NCI-H146 treated with DMSO at 0.1 percent for 48 hours (cell line): ENCODE measurements around the gene ADRA2B.
"Not testable (repeated sequence)": the region's sequence is repeated elsewhere in the genome, so short reads cannot be mapped to it uniquely, and the experiment has no call there.

Experiments used
- DNase-seq: peaks from one replicate; lab custom pipeline; 2025; ENCODE audit not compliant: unreplicated experiment; lab: John Stamatoyannopoulos, UW

Gene ADRA2B

GRCh38 chr2:96116424-96116878 is at the start of gene ADRA2B:
Gene ADRA2B (minus strand): TSS chr2:96116571. CDS start chr2:96116149, 422 bp downstream.
- peak; percentile 66 for DNase-seq

DNA sequence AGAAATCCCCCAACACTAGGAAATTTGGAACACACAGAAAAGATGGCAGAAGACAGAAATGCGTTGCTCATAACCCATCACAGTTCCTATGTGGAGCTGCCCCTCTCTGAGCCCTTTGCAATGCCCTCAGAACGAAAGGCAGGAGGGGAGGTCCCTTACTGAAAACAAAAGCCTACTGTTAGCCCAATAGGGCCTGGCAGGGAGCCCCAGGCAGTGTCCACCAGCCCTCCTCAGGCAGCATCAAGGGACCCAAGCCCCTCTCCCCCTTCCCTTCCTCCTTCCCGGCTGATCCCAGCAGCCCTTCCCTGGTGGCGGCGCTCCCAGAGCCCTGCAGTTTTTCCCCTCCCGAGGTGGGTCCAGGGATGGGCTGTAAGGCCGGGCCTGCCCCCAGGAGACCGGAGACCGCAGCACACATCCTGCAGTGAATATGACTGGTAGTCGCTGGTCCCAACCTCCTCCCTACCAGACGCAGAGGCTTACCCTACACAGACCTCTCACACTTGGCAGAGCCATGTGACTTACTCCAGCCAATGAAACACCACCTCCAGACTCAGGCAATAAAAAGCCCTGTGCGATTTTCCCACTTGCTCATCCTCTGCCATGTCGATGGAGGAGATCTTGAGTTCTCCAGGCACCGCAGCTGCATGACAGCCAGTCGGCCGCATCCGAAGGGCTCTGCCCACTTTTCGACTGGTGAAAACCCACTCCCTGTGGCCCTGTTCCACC is 48.3 kb upstream of the ADRA2B start:
- no peak for DNase-seq

GRCh38 chr2:96163768-96164429 is 47.5 kb upstream of the ADRA2B start:
- DNase-seq, result no peak

DNA sequence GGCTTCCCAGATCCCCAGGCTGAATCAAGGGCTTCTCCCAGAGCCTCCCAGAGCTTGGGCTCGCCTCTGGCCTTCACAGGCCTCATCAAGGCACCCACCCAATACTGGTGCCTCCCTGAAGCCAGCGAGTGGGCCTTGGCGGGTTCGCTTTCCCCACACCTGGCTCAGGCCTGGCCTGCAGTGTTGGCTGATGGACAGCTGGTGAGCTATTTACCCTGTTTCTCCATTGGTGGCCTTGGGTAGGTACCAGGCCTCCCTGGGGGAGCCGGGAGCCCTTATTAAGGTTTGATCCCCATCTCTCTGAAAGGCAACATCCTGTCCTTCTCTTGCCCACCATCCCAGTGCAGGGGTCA is 47.0 kb upstream of the ADRA2B start:
- no peak for DNase-seq

DNA sequence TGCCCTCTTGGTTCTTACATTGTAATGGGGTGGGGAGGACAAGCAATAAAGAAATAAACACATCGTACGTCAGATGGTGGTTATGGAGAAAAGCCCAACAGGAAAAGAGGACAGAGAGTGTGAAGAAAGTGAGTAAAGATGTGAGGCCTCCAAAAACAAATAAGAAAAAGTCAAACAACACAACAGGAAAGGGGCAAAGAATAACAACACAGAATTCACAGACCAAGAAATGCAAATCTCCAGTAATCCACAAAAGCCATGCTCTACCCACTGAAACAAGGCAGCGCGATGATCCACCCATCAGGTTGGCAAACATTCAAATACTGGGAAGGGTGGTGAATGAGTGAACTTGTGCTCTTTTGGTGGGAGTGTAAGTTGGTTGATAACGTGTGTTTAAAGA is 45.5 kb upstream of the ADRA2B start:
- DNase-seq, result no peak

DNA sequence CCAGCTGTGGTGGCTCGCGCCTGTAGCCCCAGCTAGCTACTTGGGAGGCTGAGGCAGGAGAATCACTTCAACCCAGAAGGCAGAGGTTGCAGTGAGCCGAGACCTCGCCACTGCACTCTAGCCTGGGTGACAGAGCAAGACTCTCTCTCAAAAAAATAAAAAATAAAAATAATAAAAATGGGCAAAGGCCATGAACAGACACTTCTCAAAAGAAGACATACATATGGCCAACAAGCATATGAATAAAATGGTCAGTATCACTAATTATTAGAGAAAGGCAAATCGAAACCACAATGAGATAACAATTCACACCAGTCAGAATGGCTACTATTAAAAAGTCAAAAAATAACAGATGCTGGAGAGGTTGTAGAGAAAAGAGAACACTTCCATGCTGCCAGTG is 44.0 kb upstream of the ADRA2B start:
- not testable (repeated sequence) for DNase-seq

DNA sequence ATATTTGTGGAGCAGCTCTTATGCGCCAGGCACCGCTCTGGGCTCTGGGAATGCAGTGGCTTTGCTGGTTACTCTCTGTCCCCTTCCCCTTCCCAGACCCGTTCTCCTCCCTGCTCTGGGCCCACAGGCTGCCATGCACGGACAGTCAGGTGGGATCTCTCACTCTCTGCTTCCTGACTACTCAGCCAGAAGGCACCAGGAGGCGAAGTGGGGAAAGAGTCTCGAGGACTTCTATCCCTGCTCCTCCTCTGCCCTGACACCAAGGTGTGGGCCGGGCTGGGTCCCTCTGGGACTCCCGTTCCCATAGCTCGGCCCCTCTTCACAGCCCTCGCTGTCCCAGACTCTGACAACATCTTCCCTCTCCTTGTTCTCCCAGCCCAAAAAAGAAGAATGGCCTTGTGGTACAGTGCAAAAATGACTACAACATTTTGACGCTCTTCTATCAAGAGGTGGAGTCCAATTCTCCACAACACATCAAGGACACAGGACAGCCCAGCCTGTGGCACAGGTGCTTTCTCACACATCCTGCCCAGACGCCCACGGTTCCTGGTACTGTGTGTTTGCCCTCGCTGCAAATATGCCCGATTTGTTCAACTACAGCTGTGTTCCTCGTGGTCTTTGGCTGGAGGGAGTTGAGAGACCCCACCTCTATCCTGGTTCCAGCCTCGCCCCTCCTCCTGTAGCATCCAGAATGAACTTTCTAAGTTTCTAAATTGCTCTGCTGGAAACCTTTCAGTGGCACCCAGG is 42.9 kb upstream of the ADRA2B start:
- no peak for DNase-seq

DNA sequence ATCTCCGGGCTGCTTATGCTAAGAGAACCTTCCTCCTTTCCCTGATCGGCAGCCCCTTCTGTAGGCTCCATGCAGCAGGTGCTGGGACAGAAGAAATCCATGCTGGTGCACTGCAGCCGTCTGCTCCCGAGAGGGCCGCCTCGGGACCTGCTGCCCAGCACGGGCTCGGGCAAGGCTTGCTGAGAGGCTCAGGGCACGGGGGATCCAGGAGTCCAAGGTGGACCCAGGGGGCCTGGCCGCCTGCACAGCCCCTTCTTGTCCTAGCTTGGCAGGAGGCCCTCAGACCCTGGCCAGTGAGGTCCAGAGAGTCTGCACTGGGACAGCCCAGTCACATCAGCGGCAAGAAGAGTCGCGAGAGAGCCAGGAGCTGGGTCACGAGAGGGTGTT is 42.2 kb upstream of the ADRA2B start:
- DNase-seq, result no peak

- DNase-seq, result no peak
Measured at GRCh38 chr2:96157649-96158553, 41.5 kb upstream of the ADRA2B start.

DNA sequence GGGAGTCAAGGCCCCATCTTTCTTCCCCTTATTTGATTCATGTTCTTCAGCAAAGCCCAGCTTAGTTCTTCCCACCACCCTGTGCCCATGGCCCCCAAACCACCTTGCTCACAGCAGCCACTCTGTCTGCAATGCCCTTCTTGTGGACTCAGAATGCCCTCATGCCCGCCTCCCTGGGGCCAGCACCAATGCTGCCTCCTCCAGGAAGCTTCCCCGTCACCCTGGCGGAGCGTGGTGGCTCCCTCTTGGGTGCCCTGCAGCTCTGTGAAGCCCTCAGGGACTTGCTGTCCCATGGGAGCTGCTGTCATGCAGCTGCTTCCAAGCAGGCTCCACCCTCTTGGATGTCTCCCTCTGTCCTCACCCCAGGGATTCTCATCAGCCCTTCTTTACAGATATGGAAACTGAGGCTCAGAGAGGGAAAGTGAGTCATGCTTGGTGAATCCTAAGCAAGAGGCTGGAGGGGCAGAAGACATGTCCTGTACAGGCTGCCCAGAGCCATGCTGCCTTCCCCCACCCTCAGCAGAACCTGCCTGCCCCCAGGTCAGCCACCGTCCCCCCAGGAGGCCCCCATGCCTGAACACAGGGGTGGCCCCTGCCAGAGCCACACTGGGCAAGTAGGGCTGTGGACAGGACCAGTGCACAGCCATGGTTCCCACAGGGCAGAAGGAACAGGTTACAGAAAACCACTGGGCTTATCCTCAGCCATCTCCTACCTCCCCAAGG is 40.7 kb upstream of the ADRA2B start:
- no peak for DNase-seq

GRCh38 chr2:96156011-96156820 is 39.8 kb upstream of the ADRA2B start:
- no peak for DNase-seq

DNA sequence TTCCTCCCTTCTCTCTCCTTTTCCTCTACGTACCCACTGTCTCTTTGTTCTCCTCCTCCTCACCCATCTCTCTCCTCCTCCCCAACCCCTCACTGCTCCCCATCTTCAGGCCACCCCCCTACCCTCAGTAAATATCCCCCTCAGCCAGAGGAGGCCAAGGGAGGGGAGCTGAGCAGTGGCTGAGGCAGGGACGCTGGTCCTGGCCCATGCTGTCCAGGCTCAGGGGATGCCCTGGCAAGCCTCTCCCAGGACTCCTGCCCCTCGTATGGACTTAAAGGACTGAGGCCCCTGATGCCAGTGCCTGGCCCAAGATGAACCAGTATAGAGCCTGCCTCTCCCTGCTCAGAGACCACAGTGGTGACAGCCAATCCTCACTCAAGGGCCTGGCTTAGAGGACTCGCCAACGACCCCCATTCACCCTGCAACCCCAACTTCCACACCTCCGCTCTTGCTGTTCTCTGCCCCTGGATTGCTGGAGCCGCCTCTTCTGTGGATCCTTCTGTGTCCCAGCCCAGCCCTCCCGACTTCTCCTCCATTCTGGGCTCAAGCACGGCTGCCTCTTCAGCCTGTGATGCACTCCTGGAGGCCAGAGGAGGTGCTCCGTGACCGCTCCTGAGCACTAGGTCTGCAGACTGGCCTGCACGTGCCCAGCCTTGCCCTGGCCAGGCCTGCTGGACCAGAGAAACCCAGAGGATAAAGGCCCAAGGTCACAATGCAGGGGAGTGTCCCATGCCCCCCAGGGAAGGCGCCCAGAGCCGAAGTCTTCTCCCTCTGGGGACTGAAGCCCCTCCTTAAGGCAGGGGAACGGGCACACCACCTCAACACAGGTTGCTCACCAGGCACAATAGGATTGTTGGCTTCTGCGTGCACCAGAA is 38.4 kb upstream of the ADRA2B start:
- DNase-seq, result no peak

DNA sequence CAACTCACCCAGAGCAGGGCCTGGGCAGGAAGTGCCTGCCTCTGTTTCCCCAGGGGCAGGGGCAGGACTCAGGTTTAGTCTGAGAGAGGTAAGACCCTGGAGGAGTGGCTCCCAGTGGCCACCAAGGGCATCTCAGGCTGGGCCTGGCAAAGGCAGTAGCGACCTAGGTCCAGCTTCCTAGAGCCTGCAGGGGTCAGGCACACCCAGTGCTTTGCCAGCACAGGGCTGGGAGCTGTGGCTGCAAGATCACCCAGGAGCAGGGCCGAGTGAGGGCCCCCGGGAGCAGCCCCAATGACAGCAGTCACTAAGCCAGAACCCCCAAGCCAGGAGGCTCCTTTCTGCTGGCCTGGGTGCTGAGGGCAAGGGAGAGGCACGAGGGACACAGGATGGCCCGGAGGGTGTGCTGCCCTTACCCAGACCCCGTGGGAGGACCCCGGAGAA is 37.6 kb upstream of the ADRA2B start:
- DNase-seq, result no peak

DNA sequence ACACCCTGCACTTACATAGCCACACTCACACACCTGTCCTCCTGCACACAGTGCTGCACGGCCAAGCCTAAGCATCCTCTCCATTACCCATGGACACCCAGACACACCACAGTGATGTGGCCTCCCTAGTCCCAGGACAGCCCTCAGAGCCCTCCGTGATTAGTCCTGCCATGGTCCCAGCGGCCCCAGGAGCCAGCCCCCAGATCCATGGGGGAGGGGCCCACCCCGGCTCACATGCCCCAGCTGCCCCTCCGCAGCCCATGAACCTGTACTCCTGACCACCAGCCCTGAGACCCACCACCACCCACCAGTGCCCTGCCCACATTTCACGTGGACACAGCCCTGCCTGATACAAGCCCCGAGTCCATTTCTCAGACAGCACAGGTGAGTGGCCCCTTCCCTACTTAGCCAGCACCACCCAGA is 36.9 kb upstream of the ADRA2B start:
- DNase-seq, result no peak

- DNase-seq, result no peak
Measured at GRCh38 chr2:96152304-96153161, 36.2 kb upstream of the ADRA2B start.

DNA sequence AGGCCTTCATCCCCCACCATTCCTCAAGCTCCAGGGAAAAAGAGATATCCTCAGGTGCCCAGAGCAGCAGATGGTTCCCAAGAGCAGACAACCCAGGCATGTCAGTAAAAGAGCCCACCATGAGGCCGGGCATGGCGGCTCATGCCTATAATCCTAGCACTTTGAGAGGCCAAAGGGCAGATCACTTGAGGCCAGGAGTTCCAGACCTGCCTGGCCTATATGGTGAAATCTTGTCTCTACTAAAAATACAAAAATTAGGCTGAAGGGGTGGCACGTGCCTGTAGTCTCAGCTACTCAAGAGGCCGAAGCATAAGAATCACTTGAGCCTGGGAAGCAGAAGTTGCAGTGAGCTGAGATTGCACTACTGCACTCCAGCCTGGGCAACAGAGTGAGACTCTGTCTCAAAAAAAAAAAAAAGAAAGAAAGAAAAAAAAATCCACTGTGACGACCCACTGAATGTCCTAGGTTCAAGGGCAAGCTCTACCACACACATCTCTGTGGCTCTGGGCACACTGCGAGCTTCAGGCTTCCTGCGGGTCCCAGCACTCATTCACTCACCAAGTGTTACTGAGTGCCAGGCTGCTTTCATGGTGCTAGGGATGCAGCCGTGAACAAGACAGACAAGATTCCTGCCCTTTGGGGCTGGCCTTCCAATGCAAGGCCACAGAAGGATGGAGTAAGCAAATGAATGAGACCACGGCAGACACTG is 35.4 kb upstream of the ADRA2B start:
- no peak for DNase-seq
